Skeletal muscle cell (primary cell): ENCODE measurements around the gene LRRC61.
"Not testable (repeated sequence)": the region's sequence is repeated elsewhere in the genome, so short reads cannot be mapped to it uniquely, and the experiment has no call there.

Experiments
- DNase-seq: peaks from one replicate; pipeline ENCODE4 v3.0.0-alpha.2; 2010; ENCODE audit warnings: low read depth
- H3K4me3 ChIP-seq: 2 replicates; pipeline ENCODE4 v1.5.1; 2011; ENCODE audit warnings: low read depth, mild to moderate bottlenecking, control low read depth, low read length, moderate library complexity

The LRRC61 gene

GRCh38 chr7:150306377-150306776 lies 16.8 kb upstream of the LRRC61 start:
- H3K4me3 ChIP-seq, DNase-seq: not testable (repeated sequence)

GRCh38 chr7:150307129-150307528 lies 16.0 kb upstream of the LRRC61 start:
- H3K4me3 ChIP-seq = no peak overlapping the region
- no peak for DNase-seq

GRCh38 chr7:150307904-150308303 lies 15.3 kb upstream of the LRRC61 start:
- no peak overlapping the region for H3K4me3 ChIP-seq
- no peak for DNase-seq

GRCh38 chr7:150308575-150308974 lies 14.6 kb upstream of the LRRC61 start:
- no peak overlapping the region for H3K4me3 ChIP-seq
- DNase-seq = no peak

GRCh38 chr7:150311146-150311545 lies 12.0 kb upstream of the LRRC61 start:
- no peak for DNase-seq
- no peak overlapping the region for H3K4me3 ChIP-seq

GRCh38 chr7:150311711-150312110 lies 11.4 kb upstream of the LRRC61 start:
- no peak for DNase-seq
- no peak overlapping the region for H3K4me3 ChIP-seq

- not testable (repeated sequence) for DNase-seq, H3K4me3 ChIP-seq
These were observed 10.3 kb upstream of the LRRC61 start for GRCh38 chr7:150312649-150313366.

- DNase-seq = no peak
- no peak overlapping the region for H3K4me3 ChIP-seq
These were observed 9.8 kb upstream of the LRRC61 start for GRCh38 chr7:150313367-150313809.

GRCh38 chr7:150313870-150314269 lies 9.3 kb upstream of the LRRC61 start:
- DNase-seq = no peak
- no peak overlapping the region for H3K4me3 ChIP-seq

GRCh38 chr7:150314639-150315239 lies 8.4 kb upstream of the LRRC61 start:
- no peak for DNase-seq

GRCh38 chr7:150316987-150317386 lies 6.2 kb upstream of the LRRC61 start:
- DNase-seq, H3K4me3 ChIP-seq: not testable (repeated sequence)

More at GRCh38 chr7:150314639-150315239, 8.4 kb upstream of the LRRC61 start:
- H3K4me3 ChIP-seq = no peak overlapping the region

- H3K4me3 ChIP-seq = no peak overlapping the region
- DNase-seq = no peak
These were observed 5.3 kb upstream of the LRRC61 start for GRCh38 chr7:150317748-150318444.

- no peak overlapping the region for H3K4me3 ChIP-seq
- no peak for DNase-seq
These were observed 1.4 kb upstream of the LRRC61 start for GRCh38 chr7:150321788-150322113.

GRCh38 chr7:150322114-150322832 lies 882 bp upstream of the LRRC61 start:
- H3K4me3 ChIP-seq = no peak overlapping the region
- no peak for DNase-seq

- no peak overlapping the region for H3K4me3 ChIP-seq
These were observed 672 bp downstream of the LRRC61 start for GRCh38 chr7:150323682-150324372.

GRCh38 chr7:150324373-150324961 lies 1.3 kb downstream of the LRRC61 start:
- no peak overlapping the region for H3K4me3 ChIP-seq
- no peak for DNase-seq

More at GRCh38 chr7:150323682-150324372, 672 bp downstream of the LRRC61 start:
- DNase-seq = no peak

- no peak overlapping the region for H3K4me3 ChIP-seq
- no peak for DNase-seq
These were observed 2.0 kb downstream of the LRRC61 start for GRCh38 chr7:150325110-150325611.

- no peak overlapping the region for H3K4me3 ChIP-seq
- DNase-seq = no peak
These were observed 2.7 kb downstream of the LRRC61 start for GRCh38 chr7:150325901-150326300.
